HAP-1 (cell line): ENCODE results near the gene CLIC6.

ENCODE experiments used
- DNase-seq, 2 experiments: peaks; one replicate each; pipeline ENCODE4 v3.0.0-alpha.2; 2016 to 2020; ENCODE audit warnings: low spot score in 2 of 2
- H3K27me3 ChIP-seq: fragments of 250-450 bp; sonication (Bioruptor Pico); 2 replicates; pipeline ENCODE4 v1.5.1; 2020; ENCODE audit warnings: low read depth, mild to moderate bottlenecking, moderate library complexity
- H3K36me3 ChIP-seq: fragments of 250-450 bp; sonication (Bioruptor Pico); replicated peaks from 2 replicates; pipeline ENCODE4 v1.5.1; 2020; ENCODE audit warnings: mild to moderate bottlenecking
- H3K4me1 ChIP-seq: fragments of 250-450 bp; sonication (Bioruptor Pico); 2 replicates; pipeline ENCODE4 v1.5.1; 2020; ENCODE audit warnings: mild to moderate bottlenecking
- H3K4me3 ChIP-seq: fragments of 250-450 bp; sonication (Bioruptor Pico); 2 replicates; pipeline ENCODE4 v1.5.1; 2020; ENCODE audit warnings: mild to moderate bottlenecking, moderate library complexity
- H3K9me3 ChIP-seq: fragments of 250-450 bp; sonication (Bioruptor Pico); 2 replicates; pipeline ENCODE4 v1.5.1; 2020; ENCODE audit warnings: mild to moderate bottlenecking, moderate library complexity
- in situ Hi-C: fragments of 300-500 bp; cut with MboI; formaldehyde crosslinking; loops from 3 replicates; pipeline ENCODE4 v1.14.3; 2020; ENCODE audit warnings: low sequenced_read_pairs, inconsistent platforms, mixed read lengths

The CLIC6 gene

GRCh38 chr21:34670962-34671348 lies 2.2 kb downstream of the CLIC6 start:
- Histone ChIP-seq H3K36me3 (no peaks in the 10 kb centered on the region), H3K27me3 (peaks cover 8% of the 10 kb centered on the region), H3K9me3 (no peaks in the 10 kb centered on the region), H3K4me1 (no peaks in the 10 kb centered on the region), H3K4me3 (no peak overlapping the region)
- in situ Hi-C loops: no loop called here
- DNase-seq: no peak

- H3K4me1 ChIP-seq: no peaks in the 10 kb centered on the region
- in situ Hi-C loops: no loop called here
- H3K9me3 ChIP-seq: no peaks in the 10 kb centered on the region
- no peak overlapping the region for H3K4me3 ChIP-seq
- peaks cover 8% of the 10 kb centered on the region for H3K27me3 ChIP-seq
- DNase-seq: no peak
- H3K36me3 ChIP-seq: no peaks in the 10 kb centered on the region
These were observed 2.7 kb downstream of the CLIC6 start for GRCh38 chr21:34671462-34671861.

DNA sequence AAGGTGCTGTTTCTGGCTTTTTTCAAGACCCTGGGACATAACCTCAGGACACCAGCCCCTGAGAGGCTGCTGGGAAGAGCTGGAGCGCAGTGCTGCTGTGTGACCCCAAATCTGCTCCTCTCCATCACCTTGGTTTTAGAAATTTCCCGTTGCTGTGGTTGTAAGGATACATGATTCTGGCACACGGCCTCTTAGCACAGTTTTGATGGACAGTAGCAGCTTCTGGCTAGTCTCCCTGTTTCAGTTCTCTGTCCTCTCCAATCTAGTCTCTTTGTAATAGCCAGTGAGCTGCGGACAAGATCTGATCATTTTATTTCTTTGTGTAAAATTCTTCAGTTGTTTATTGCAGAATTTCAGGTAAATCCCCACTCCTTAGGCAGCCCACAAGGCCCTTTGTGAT lies 3.1 kb downstream of the CLIC6 start:
- Histone ChIP-seq H3K9me3 (no peaks in the 10 kb centered on the region), H3K4me1 (no peaks in the 10 kb centered on the region), H3K36me3 (no peaks in the 10 kb centered on the region), H3K4me3 (no peak overlapping the region), H3K27me3 (peaks cover 8% of the 10 kb centered on the region)
- no peak for DNase-seq
- in situ Hi-C loops: no loop called here

- in situ Hi-C loops: no loop called here
These were observed 4.2 kb downstream of the CLIC6 start for GRCh38 chr21:34673006-34673405.

DNA sequence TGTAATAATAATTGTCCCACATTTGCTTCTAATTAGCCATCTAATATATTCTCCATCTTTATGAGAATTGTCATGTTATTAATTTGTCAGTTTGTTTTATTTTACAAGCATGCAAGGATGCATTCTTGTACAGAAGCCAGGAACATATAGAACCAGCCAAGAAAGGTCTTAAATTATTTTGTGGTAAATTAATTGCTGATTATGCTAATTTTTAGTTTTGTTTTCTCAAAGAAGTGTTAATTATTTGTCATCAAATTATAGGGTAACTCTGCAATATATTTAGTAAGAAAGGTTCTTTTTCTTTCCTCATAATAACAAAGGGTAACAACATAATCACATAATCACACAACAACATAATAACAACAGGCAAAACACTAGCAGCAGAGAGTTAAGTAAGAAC lies 5.7 kb downstream of the CLIC6 start:
- Histone ChIP-seq H3K9me3 (no peaks in the 10 kb centered on the region), H3K4me1 (no peaks in the 10 kb centered on the region), H3K27me3 (peaks cover 8% of the 10 kb centered on the region), H3K4me3 (no peak overlapping the region), H3K36me3 (no peaks in the 10 kb centered on the region)
- DNase-seq: no peak
- in situ Hi-C loops: no loop called here

More at GRCh38 chr21:34673006-34673405, 4.2 kb downstream of the CLIC6 start:
- H3K36me3 ChIP-seq: no peaks in the 10 kb centered on the region
- H3K9me3 ChIP-seq: no peaks in the 10 kb centered on the region
- no peak for DNase-seq
- H3K4me1 ChIP-seq: no peaks in the 10 kb centered on the region
- no peak overlapping the region for H3K4me3 ChIP-seq
- peaks cover 8% of the 10 kb centered on the region for H3K27me3 ChIP-seq

GRCh38 chr21:34675871-34676270 lies 7.1 kb downstream of the CLIC6 start:
- in situ Hi-C loops: no loop called here
- DNase-seq: no peak
- H3K36me3 ChIP-seq: no peaks in the 10 kb centered on the region
- H3K9me3 ChIP-seq: no peaks in the 10 kb centered on the region
- no peaks in the 10 kb centered on the region for H3K4me1 ChIP-seq
- H3K4me3 ChIP-seq: no peak overlapping the region
- peaks cover 5% of the 10 kb centered on the region for H3K27me3 ChIP-seq

- DNase-seq: no peak
- in situ Hi-C loops: no loop called here
These were observed 10.3 kb downstream of the CLIC6 start for GRCh38 chr21:34679051-34679450.

GRCh38 chr21:34684174-34684876 lies 15.5 kb downstream of the CLIC6 start:
- no peaks in the 10 kb centered on the region for H3K36me3 ChIP-seq
- no peak for DNase-seq

More at GRCh38 chr21:34679051-34679450, 10.3 kb downstream of the CLIC6 start:
- Histone ChIP-seq H3K9me3 (no peaks in the 10 kb centered on the region), H3K4me3 (no peak overlapping the region), H3K27me3 (no peaks in the 10 kb centered on the region; the same call in 1 of the 2 replicates), H3K36me3 (no peaks in the 10 kb centered on the region), H3K4me1 (no peaks in the 10 kb centered on the region)

DNA sequence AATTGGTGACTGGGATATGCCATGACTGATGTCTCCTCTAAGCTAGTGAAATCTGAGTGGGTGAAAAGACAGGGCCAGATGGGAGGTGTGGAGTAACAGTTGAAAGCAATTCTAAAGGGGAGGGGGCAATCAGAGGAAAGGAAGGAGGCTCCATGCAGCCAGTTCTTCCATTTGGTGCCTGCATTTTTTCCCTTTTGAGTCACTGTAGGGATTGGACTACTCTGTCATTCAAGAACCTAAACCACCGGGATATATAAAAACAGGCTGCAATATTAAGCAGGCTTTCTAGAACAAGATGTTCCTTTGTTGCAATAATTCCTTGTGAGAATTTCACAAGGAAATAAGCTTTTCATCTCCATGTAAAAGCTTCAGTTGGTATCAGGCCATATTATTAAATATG lies 18.3 kb downstream of the CLIC6 start:
- no peak overlapping the region for H3K4me3 ChIP-seq
- no peak for DNase-seq
- no peaks in the 10 kb centered on the region for H3K27me3 ChIP-seq
- in situ Hi-C loops: no loop called here
- no peaks in the 10 kb centered on the region for H3K36me3 ChIP-seq
- H3K9me3 ChIP-seq: no peaks in the 10 kb centered on the region
- peaks cover 8% of the 10 kb centered on the region; the same call in 1 of the 2 replicates for H3K4me1 ChIP-seq

More at GRCh38 chr21:34684174-34684876, 15.5 kb downstream of the CLIC6 start:
- in situ Hi-C loops: no loop called here
- no peaks in the 10 kb centered on the region for H3K27me3 ChIP-seq
- H3K9me3 ChIP-seq: no peaks in the 10 kb centered on the region
- no peaks in the 10 kb centered on the region for H3K4me1 ChIP-seq
- no peak overlapping the region for H3K4me3 ChIP-seq

DNA sequence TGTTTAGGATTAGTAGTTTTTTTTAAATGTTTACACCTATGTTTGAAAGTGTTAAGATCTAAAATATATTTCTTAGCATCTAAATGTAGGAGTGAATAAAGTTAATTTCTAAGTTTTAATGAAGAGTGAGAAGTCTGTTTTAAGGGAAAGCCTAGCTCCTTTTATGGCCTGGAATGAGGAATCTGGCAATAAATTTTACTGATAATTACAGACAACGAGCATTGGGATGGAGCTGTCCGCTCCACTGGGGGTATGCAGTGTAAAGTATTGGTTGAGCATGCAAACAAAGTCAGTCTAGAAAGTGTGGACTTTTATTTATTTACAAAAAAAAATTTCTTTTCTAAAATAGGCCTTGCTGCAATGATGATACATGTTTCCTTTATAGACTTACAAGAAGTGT lies 19.0 kb downstream of the CLIC6 start:
- in situ Hi-C loops: no loop called here
- no peaks in the 10 kb centered on the region for H3K36me3 ChIP-seq
- DNase-seq: no peak
- no peaks in the 10 kb centered on the region for H3K27me3 ChIP-seq
- no peak overlapping the region for H3K4me3 ChIP-seq
- peaks cover 8% of the 10 kb centered on the region; the same call in 1 of the 2 replicates for H3K4me1 ChIP-seq
- H3K9me3 ChIP-seq: no peaks in the 10 kb centered on the region

DNA sequence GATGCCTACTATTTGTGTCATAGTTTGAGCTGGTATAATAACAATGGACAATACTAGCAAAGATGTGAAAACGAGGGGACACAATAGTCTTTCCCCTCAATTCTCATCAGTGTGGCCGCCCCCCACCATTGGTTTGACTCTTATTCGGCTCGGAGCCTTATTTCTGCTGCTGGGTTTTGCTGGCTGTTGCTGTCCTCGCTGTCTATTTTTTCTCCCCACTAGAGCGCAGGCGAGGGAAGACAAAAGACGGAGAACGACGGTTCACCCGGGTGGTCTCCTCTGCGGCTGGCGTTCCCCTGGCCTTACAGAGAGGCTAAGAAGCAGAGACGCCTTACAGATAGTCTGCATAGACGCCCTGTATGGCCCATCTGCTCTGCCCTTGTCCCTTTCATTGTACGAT lies 19.4 kb downstream of the CLIC6 start:
- Histone ChIP-seq H3K4me3 (no peak overlapping the region), H3K36me3 (no peaks in the 10 kb centered on the region), H3K27me3 (no peaks in the 10 kb centered on the region), H3K9me3 (no peaks in the 10 kb centered on the region), H3K4me1 (peaks cover 8% of the 10 kb centered on the region; the same call in 1 of the 2 replicates)
- DNase-seq: no peak
- in situ Hi-C loops: no loop called here

- in situ Hi-C loops: no loop called here
- no peaks in the 10 kb centered on the region for H3K36me3 ChIP-seq
- H3K9me3 ChIP-seq: no peaks in the 10 kb centered on the region
- no peak for DNase-seq
- H3K27me3 ChIP-seq: no peaks in the 10 kb centered on the region
- no peak overlapping the region for H3K4me3 ChIP-seq
- H3K4me1 ChIP-seq: peaks cover 8% of the 10 kb centered on the region; the same call in 1 of the 2 replicates
These were observed 19.9 kb downstream of the CLIC6 start for GRCh38 chr21:34688715-34689114.

- in situ Hi-C loops: no loop called here
- no peak for DNase-seq
- H3K36me3 ChIP-seq: no peaks in the 10 kb centered on the region
- H3K9me3 ChIP-seq: no peaks in the 10 kb centered on the region
- no peak overlapping the region for H3K4me3 ChIP-seq
- peaks cover 8% of the 10 kb centered on the region; the same call in 1 of the 2 replicates for H3K4me1 ChIP-seq
- no peaks in the 10 kb centered on the region for H3K27me3 ChIP-seq
These were observed 21.4 kb downstream of the CLIC6 start for GRCh38 chr21:34690041-34690792.

DNA sequence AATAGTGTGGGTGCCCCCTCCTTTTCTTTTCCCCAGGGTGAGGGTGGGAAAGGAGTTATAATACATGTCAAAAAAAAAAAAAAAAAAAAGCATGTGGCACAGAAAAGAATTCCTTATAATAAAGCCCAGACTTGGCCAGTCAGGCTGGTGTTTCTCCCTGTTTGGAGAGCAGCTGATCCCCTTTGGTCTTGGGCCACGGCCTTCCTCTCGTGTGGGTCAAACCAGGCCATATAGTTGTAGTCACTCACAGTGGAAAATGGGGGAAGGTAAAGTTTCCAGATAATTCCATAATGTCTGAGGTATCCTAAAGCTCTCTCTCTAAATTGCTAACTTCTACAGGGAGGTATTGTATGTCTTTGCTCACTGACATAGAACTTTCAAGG lies 22.0 kb downstream of the CLIC6 start:
- Histone ChIP-seq H3K4me3 (no peak overlapping the region), H3K36me3 (no peaks in the 10 kb centered on the region), H3K27me3 (no peaks in the 10 kb centered on the region), H3K9me3 (no peaks in the 10 kb centered on the region), H3K4me1 (peaks cover 8% of the 10 kb centered on the region; the same call in 1 of the 2 replicates)
- DNase-seq: no peak
- in situ Hi-C loops: no loop called here
